22Rv1 (cell line): Measurements from ENCODE around the gene UNC5C.

Source experiments
- H3K27ac ChIP-seq: fragments of 450-650 bp; 2 replicates; pipeline ENCODE4 v1.5.1; 2017
- CTCF ChIP-seq: fragments of 450-650 bp; IDR thresholded peaks from 2 replicates; pipeline ENCODE4 v1.5.1; 2017; ENCODE audit warnings: mild to moderate bottlenecking
- ZFX ChIP-seq: fragments of 450-650 bp; IDR thresholded peaks from 2 replicates; pipeline ENCODE4 v1.6.1; 2017; ENCODE audit warnings: antibody characterized with exemption, borderline replicate concordance

UNC5C gene

GRCh38 chr4:95363559-95363925, 185.2 kb downstream of the UNC5C start:
- H3K27ac ChIP-seq, result no peak overlapping the region
- TF ChIP-seq ZFX, result no peak
- TF ChIP-seq CTCF, result no peak

- no peak overlapping the region for H3K27ac ChIP-seq
- TF ChIP-seq ZFX (no peak), CTCF (peak; percentile 58)
Measured at GRCh38 chr4:95362906-95363558, 185.7 kb downstream of the UNC5C start.

- H3K27ac ChIP-seq, result no peak overlapping the region
- no peak for TF ChIP-seq ZFX
- TF ChIP-seq CTCF, result no peak
Measured at GRCh38 chr4:95362066-95362465, 186.7 kb downstream of the UNC5C start.

DNA sequence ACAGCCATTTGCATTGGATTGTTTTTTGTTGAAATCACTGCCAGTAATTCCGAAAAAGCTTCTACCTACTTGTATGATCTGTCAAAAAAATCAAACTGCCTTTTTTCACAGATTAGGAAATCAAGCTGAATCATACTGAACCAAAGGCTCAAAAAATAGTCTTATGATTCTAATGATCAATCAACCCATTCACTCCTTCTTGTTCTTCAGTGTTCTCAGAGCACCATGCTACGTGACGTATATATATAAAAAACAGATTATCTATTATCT, 187.1 kb downstream of the UNC5C start:
- H3K27ac ChIP-seq, result no peak overlapping the region
- TF ChIP-seq CTCF (no peak), ZFX (no peak)

- no peak overlapping the region for H3K27ac ChIP-seq
- TF ChIP-seq ZFX, result no peak
- TF ChIP-seq CTCF, result no peak
Measured at GRCh38 chr4:95360906-95361695, 187.7 kb downstream of the UNC5C start.

DNA sequence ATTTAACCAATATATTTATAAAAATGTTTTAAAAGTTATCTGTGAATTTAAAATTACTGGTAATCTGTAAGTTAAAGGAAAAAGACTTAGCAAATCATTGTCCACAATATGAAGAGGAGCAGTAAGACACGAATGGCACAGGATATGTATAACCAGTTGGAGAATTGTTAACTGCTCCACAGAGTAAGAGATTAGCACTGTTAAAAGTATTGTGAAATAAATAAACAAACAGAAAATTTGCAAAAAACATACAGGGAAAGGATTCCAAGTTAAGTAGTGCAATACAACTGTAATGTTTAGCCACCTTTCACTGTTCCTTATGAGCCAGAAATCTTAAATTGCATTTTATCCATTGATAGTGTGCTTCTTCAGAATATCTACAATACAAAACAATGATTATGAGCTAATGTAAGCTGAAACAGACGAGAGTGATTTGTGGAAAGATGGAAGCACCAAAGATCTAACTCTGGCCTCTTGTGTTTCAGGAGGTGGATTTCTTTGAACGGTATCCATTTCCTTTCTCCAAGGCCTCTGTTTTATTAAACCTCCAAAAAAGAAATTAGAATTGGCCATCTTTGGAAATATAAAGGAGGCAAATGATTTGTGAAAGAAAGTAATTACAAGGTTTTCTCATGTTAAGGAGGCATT, 188.4 kb downstream of the UNC5C start:
- no peak overlapping the region for H3K27ac ChIP-seq
- TF ChIP-seq CTCF (no peak), ZFX (no peak)

DNA sequence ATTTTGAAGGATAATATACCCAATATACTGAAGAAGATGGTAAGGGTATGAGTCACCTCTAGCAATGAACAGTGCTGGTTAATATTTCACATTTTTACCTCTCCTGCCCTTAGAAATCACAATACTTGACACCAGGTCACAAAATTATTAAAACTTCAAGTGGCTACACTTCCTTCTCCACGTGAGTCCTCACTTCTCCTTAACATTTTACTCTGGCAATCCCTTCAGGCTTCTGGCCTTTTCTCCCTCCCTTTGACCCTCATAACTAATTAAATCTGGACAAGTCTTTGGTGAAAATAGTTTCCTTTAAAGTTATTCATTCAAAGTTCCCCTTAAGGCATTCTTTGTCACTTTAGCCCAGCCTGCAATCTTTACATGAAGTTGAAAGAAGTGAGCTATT, 190.4 kb downstream of the UNC5C start:
- TF ChIP-seq ZFX, result no peak
- TF ChIP-seq CTCF, result no peak
- peak overlapping the region; percentile 82 for H3K27ac ChIP-seq
